IMR-90 (cell line): ENCODE measurements around the gene E2F8. TPM values are rescaled to one million over a fixed set of nuclear protein-coding genes. Genes with fewer than 3 reads are reported as not detected.

ENCODE experiments used
- ATAC-seq: fragments of 200-7000 bp; cut with Tn5 transposase; 2 replicates; pipeline ENCODE4 v1.9.1; 2020; ENCODE audit warnings: low read depth, mild to moderate bottlenecking, moderate library complexity
- BruUV-seq: library from RNA; stranded (reverse); fragments of 400-500 nt; replicated peaks from 2 replicates; lab custom pipeline; 2021; lab: Mats Ljungman, UMichigan
- CTCF ChIA-PET: fragments of 300-600 bp; formaldehyde crosslinking; extraction: SDS; loops from one replicate; lab custom pipeline; 2021; ENCODE audit warnings: antibody characterized with exemption; lab: Yijun Ruan, JAX
- POLR2A ChIA-PET: fragments of 300-600 bp; sonication (Branson Sonifier 250); formaldehyde crosslinking; loops from one replicate; lab custom pipeline; 2022; ENCODE audit warnings: antibody characterized with exemption; ENCODE audit not compliant: unreplicated experiment; lab: Charles Lee
- DNase-seq: peaks from one replicate; pipeline ENCODE4 v3.0.0; 2013
- H2AFZ ChIP-seq: replicated peaks from 2 replicates; pipeline ENCODE3; 2013; ENCODE audit warnings: low read length, mild to moderate bottlenecking; ENCODE audit not compliant: poor library complexity
- H2AK5ac ChIP-seq: 2 replicates; pipeline ENCODE4 v1.6.1; 2013; ENCODE audit warnings: low read depth, low read length, inconsistent platforms
- H2AK9ac ChIP-seq: replicated peaks from 2 replicates; pipeline ENCODE3; 2013; ENCODE audit warnings: mild to moderate bottlenecking, low read depth, low read length, moderate library complexity; ENCODE audit not compliant: poor library complexity
- H2BK120ac ChIP-seq: 2 replicates; pipeline ENCODE4 v1.6.1; 2013; ENCODE audit warnings: low read depth, low read length, inconsistent platforms
- H2BK15ac ChIP-seq: 3 replicates; pipeline ENCODE4 v1.6.1; 2013; ENCODE audit warnings: low read depth, low read length, inconsistent platforms
- H2BK20ac ChIP-seq: 2 replicates; pipeline ENCODE4 v1.6.1; 2013; ENCODE audit warnings: low read depth, mild to moderate bottlenecking, inconsistent platforms, low read length, moderate library complexity
- H2BK5ac ChIP-seq: 2 replicates; pipeline ENCODE4 v1.6.1; 2013; ENCODE audit warnings: mild to moderate bottlenecking, low read depth, low read length, inconsistent platforms; ENCODE audit not compliant: poor library complexity, severe bottlenecking
- H3K14ac ChIP-seq: replicated peaks from 2 replicates; pipeline ENCODE4 v1.6.1; 2013; ENCODE audit warnings: low read depth, low read length, inconsistent platforms
- H3K18ac ChIP-seq: 2 replicates; pipeline ENCODE4 v1.6.1; 2013; ENCODE audit warnings: low read depth, low read length, control low read depth
- H3K23ac ChIP-seq: 2 replicates; pipeline ENCODE4 v1.6.1; 2013; ENCODE audit warnings: low read depth, low read length, inconsistent platforms
- H3K27ac ChIP-seq: 2 replicates; pipeline ENCODE4 v1.5.1; 2013; ENCODE audit warnings: mild to moderate bottlenecking, control low read depth, low read length; ENCODE audit not compliant: insufficient read depth
- H3K27me3 ChIP-seq: 2 replicates; pipeline ENCODE4 v1.6.1; 2013; ENCODE audit warnings: low read length; ENCODE audit not compliant: control insufficient read depth, insufficient read depth
- H3K36me3 ChIP-seq: 2 replicates; pipeline ENCODE4 v1.6.1; 2013; ENCODE audit warnings: low read length, mixed read lengths; ENCODE audit not compliant: control insufficient read depth, insufficient read depth
- H3K4ac ChIP-seq: 2 replicates; pipeline ENCODE4 v1.6.1; 2013; ENCODE audit warnings: low read depth, low read length, inconsistent platforms
- H3K4me1 ChIP-seq: 2 replicates; pipeline ENCODE4 v1.6.1; 2013; ENCODE audit warnings: low read length, mixed read lengths; ENCODE audit not compliant: control insufficient read depth, insufficient read depth
- H3K4me2 ChIP-seq: 2 replicates; pipeline ENCODE4 v1.6.1; 2013; ENCODE audit warnings: low read depth, mild to moderate bottlenecking, control low read depth, low read length, moderate library complexity
- H3K4me3 ChIP-seq: 2 replicates; pipeline ENCODE4 v1.5.1; 2013; ENCODE audit warnings: low read depth, mild to moderate bottlenecking, control low read depth, low read length, moderate library complexity; ENCODE audit not compliant: insufficient read depth
- H3K56ac ChIP-seq: 2 replicates; pipeline ENCODE4 v1.6.1; 2013; ENCODE audit warnings: low read length, inconsistent platforms; ENCODE audit not compliant: insufficient read depth; ENCODE audit errors: extremely low read depth
- H3K79me1 ChIP-seq, 2 experiments: 2 replicates each; pipeline ENCODE4 v1.6.1; 2013; ENCODE audit warnings: low read length in 2 of 2, inconsistent platforms in 1 of 2, low read depth in 1 of 2
- H3K9ac ChIP-seq: 2 replicates; pipeline ENCODE4 v1.6.1; 2013; ENCODE audit warnings: low read depth, low read length, control low read depth
- H3K9me1 ChIP-seq: 2 replicates; pipeline ENCODE4 v1.6.1; 2013; ENCODE audit warnings: low read length, inconsistent platforms; ENCODE audit not compliant: insufficient read depth
- H3K9me3 ChIP-seq: 2 replicates; pipeline ENCODE4 v1.6.1; 2013; ENCODE audit warnings: low read length; ENCODE audit not compliant: control insufficient read depth, insufficient read depth
- H4K20me1 ChIP-seq: 2 replicates; pipeline ENCODE4 v1.6.1; 2013; ENCODE audit warnings: low read length, inconsistent platforms; ENCODE audit not compliant: insufficient read depth
- H4K5ac ChIP-seq: 2 replicates; pipeline ENCODE4 v1.6.1; 2013; ENCODE audit warnings: mild to moderate bottlenecking, low read depth, low read length, control low read depth
- H4K8ac ChIP-seq, 2 experiments: 2 replicates each; pipeline ENCODE4 v1.6.1; 2013; ENCODE audit warnings: low read depth in 2 of 2, low read length in 2 of 2, control low read depth in 1 of 2, inconsistent platforms in 1 of 2
- H4K91ac ChIP-seq: 2 replicates; pipeline ENCODE4 v1.6.1; 2013; ENCODE audit warnings: low read depth, low read length, inconsistent platforms; ENCODE audit not compliant: insufficient read depth
- MAZ ChIP-seq: IDR thresholded peaks from 2 replicates; pipeline ENCODE4 v1.6.1; 2012; ENCODE audit warnings: low read depth, mild to moderate bottlenecking, low read length, improper control_type of control experiment, moderate library complexity, borderline replicate concordance
- MXI1 ChIP-seq: IDR thresholded peaks from 2 replicates; pipeline ENCODE4 v1.6.1; 2012; ENCODE audit warnings: low read depth, mild to moderate bottlenecking, low read length, moderate library complexity, borderline replicate concordance
- POLR2A ChIP-seq: IDR thresholded peaks from 2 replicates; pipeline ENCODE4 v1.6.1; 2012; ENCODE audit warnings: mild to moderate bottlenecking, low read depth, low read length
- RCOR1 ChIP-seq: IDR thresholded peaks from 2 replicates; pipeline ENCODE4 v1.6.1; 2012; ENCODE audit warnings: mild to moderate bottlenecking, low read length, improper control_type of control experiment; ENCODE audit not compliant: insufficient replicate concordance
- WGBS, 2 experiments: methylation state at CpG; one replicate each; pipeline versions ENCODE4 v1.1.5 to v1.1.7; 2013; ENCODE audit warnings: missing lambda C conversion rate in 2 of 2; ENCODE audit not compliant: insufficient read length in 1 of 2; ENCODE audit errors: extremely low coverage in 2 of 2; 5-methylcytosine and 5-hydroxymethylcytosine counted together
- dilution Hi-C: fragments of 300-500 bp; cut with HindIII; formaldehyde crosslinking; loops from one replicate; pipeline ENCODE4 v1.14.3; 2018; ENCODE audit warnings: low sequenced_read_pairs; ENCODE audit not compliant: unreplicated experiment
- in situ Hi-C: fragments of 300-500 bp; cut with MboI; formaldehyde crosslinking; loops from 3 replicates; pipeline ENCODE4 v1.14.3; 2019; ENCODE audit warnings: low sequenced_read_pairs, inconsistent platforms, mixed read lengths
- intact Hi-C: fragments of 100-400 bp; cut with micrococcal nuclease; formaldehyde crosslinking; loops from 2 replicates; pipeline ENCODE4 v1.10.0; 2022
- polyA plus RNA-seq, 3 experiments: library from polyadenylated mRNA; depleted of rRNA; stranded (reverse); fragments of >200 nt; gene quantifications; 2 replicates each; pipeline ENCODE4 v1.2.3, GENCODE V29; 2012; ENCODE audit warnings: low replicate concordance in 1 of 3
- total RNA-seq: library from RNA; depleted of rRNA; stranded (reverse); fragments of >200 nt; gene quantifications from 2 replicates; pipeline ENCODE4 v1.2.3, GENCODE V29; 2012

E2F8 gene
- total and polyA plus RNA-seq, 2 of the 4 experiments (the other 2 are of a cell fraction): 1.1 to 2.3 TPM

DNA sequence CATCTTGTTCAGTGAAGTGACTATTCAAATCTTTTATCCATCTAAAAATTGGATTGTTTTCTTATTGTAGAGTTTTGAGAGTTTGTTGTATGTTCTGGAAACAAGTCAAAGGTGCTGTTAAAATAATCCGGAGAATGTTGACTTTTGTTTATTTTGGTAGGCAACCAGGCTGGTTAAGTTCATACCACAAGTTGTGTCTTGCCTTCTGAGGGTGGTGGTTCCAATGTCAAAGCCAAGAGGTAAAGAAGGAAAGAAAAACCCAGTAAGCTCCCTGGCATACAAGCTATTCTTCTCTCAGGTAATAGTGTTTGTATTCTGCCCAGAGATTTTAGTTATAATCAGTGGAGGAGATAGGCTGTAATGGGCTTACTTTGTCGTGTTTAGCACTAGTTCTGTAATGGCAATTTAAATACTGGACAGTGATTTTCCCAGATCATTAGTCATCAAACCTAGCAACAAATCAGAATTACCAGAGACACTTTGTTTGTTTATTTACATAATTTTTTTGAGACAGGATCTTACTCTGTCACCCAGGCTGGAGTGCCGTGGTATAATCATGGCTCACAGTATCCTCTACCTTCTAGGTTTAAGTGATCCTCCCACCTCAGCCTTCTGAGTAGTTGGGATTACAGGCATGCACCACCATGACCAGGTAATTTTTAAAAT is 23.9 kb downstream of the E2F8 start:
- WGBS, 2 experiments: no CpG with 5 or more reads among the region's 3 CpGs
- Histone ChIP-seq H3K27me3 (peaks cover 8% of the 10 kb centered on the region), H3K23ac (no peak overlapping the region), H2BK5ac (no peak overlapping the region), H4K20me1 (no peaks in the 10 kb centered on the region), H3K18ac (no peak overlapping the region), H3K14ac (no peak overlapping the region), H4K5ac (no peak overlapping the region), H2BK120ac (no peak overlapping the region), H3K79me1 (no peaks in the 10 kb centered on the region), H3K9me3 (no peaks in the 10 kb centered on the region), H3K9ac (no peak overlapping the region), H3K56ac (no peak overlapping the region), H3K4ac (no peak overlapping the region), H3K4me1 (no peaks in the 10 kb centered on the region), H3K9me1 (no peaks in the 10 kb centered on the region), H3K36me3 (no peaks in the 10 kb centered on the region), H4K8ac (no peak overlapping the region), H3K4me3 (no peak overlapping the region), H2BK15ac (no peak overlapping the region), H2AK9ac (no peak overlapping the region), H2BK20ac (no peak overlapping the region), H2AK5ac (no peak overlapping the region), H2AFZ (no peak overlapping the region), H3K4me2 (no peak overlapping the region), H3K27ac (no peak overlapping the region), H4K91ac (no peak overlapping the region)
- in situ Hi-C loops: no loop called here
- POLR2A ChIA-PET: no interaction called here
- ATAC-seq (no peak), DNase-seq (no peak)
- CTCF ChIA-PET: interaction anchor here (0.6 kb wide), 1 partner anchor 10 kb away, joined by 3 read pairs; no protein-coding TSS in a partner anchor
- intact Hi-C loops: no loop called here
- dilution Hi-C loops: no loop called here
- TF ChIP-seq RCOR1 (no peak), MAZ (no peak), POLR2A (no peak), MXI1 (no peak)
- BruUV-seq: no TSS peak
